Stimulated activated CD4-positive, alpha-beta T cell treated with anti-CD3 and anti-CD28 coated beads, Interleukin-12 subunit alpha, Interleukin-12 subunit beta, amount 100 ng/mL, for 24 hours (primary cell): ENCODE data around the gene RIPOR1.

Experiments used
- DNase-seq, 2 experiments: peaks; one replicate each; pipeline ENCODE4 v3.0.0-alpha.2; 2020; ENCODE audit warnings: low read depth in 2 of 2

The RIPOR1 gene

DNA sequence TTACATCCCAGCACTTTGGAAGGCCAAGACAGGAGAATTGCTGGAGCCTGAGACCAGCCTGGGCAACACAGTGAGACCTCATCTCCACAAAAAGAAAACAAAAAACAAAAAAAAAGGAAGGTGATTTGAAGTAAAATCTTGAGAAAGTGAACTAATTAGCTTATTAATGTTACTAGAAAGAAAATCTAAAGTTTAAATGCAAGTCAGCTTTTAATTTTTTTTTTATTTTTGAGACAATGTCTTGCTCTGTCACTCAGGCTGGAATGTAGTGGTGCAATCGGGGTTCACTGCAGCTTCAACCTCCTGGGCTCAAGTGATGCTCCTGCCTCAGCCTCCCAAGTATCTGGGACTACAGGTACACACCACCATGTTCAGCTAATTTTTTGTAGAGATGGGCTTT, 30.2 kb downstream of the RIPOR1 start:
- no peak for DNase-seq

DNA sequence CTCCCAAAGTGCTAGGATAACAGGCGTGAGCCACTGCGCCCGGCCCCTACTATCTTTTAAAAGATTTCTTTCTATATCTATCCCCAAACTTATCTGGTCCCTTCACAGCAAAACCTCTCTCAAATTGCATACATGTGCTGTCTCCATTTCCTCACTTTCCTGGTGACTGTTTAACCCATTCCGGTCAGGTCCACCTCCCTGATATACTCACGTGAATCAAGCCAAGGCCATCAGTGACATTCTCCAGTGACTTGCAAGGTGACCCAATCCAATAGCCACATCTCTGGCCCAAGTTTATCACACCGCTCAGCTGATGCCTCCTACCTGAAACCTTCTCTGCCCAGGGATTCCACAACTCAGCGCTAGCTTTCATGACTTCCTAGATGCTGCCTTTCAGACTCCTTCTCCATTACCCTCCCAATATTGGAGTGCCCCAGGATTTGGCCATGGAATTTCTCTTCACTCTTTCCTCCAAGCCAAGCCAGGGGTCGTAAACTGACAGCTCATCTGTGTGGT, 32.3 kb downstream of the RIPOR1 start:
- no peak for DNase-seq

DNA sequence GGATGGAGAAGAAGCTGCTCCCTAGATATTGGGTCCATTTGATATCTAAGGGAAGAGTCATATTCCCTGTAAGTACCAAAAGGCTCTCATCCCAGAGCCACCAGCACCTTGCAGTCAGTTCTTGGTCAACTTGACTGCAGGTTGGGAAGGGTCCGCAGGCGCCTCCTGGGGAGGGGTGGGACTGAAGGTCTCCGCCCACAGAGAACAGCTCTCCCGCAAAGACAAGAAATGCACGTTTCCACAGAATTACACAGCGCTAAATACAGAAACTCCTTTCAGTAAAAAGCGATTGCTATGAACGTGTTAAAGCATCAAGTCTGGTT, 32.8 kb downstream of the RIPOR1 start:
- DNase-seq, result no peak

DNA sequence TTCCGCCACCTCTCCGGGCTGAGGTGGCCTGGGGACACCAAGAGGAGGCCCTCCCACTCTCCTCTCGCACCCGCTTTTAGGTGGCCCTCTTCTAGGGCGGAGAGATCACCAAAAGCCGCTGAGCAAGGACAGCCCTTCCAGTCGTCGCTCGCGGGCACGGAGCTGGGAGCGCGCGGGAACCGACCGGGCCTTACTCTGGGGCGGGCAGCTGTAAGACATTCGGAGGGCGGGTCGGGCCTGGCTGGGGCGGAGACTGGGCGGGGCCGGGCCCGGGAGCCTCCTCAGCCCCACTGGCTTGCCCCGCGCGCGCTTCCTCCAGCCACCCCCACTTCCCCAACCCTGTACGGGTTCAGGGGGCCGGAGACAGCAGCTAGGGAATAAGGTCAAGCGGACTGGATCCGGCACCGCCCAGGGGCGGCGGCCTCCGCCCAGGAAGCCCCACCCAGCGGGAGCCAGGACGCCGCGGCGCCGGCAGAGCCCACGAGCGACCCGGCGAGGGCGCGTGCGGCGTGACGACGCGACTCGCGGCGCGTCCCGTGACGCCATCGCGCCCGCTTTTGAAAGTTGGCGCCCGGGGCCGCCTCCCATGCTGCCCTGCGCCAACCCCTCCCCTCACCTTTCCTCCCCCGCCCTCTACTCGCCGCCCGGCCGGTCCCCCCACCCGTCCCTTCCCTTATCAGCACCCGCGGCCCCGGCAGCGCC, 33.3 kb downstream of the RIPOR1 start:
- DNase-seq, result peak; percentile 91 to 97

GRCh38 chr16:67562526-67562917, 33.9 kb downstream of the RIPOR1 start, which contains the start of gene CTCF:
CTCF (plus strand) TSS chr16:67562526; CDS start chr16:67610833, 48,307 bp downstream.
- peak in 1 of 2 experiments; percentile 67 for DNase-seq

DNA sequence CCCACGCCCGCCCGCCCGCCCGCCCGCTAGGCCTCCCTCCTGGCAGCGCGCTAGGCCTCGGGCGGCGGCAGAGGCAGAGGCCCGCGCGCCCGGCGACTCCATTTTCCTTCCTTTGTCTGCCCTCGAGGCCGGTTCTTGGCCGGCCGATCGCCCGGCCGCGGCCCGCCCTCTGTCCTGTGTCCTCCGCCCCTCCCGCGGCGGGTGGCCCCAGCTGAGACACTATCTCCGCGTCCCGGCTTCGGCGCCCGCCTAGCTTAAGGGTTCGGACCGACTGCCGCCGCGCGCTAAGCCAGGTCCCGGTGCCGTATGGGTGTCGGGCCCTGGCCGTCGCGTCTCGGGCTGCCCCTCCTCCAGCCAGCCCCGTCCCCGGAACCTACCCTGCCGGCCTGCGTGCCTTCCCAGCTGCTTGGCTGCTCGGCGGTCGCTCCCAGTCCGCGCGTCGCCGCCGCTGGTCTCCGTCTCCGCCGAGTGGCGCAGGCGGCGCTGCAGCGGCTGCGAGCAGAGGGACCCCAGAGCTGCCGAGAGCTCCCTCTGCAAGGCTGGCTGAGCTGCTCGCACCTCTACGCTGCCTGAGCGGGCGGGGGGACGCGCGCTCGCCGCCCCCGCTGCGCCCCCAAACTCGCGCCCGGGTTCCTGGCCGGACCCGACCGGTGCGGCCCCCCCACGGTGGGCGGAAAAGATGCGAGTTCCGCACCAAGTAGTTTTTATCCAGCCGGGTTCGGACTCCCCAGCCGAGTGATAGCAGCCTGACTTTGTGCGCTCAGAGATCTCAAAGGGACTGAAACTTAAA, 34.5 kb downstream of the RIPOR1 start:
- DNase-seq, result peak; percentile 29 to 49

GRCh38 chr16:67563708-67564468, 35.3 kb downstream of the RIPOR1 start:
- DNase-seq, result no peak

GRCh38 chr16:67565470-67566100, 37.0 kb downstream of the RIPOR1 start:
- DNase-seq, result no peak

DNA sequence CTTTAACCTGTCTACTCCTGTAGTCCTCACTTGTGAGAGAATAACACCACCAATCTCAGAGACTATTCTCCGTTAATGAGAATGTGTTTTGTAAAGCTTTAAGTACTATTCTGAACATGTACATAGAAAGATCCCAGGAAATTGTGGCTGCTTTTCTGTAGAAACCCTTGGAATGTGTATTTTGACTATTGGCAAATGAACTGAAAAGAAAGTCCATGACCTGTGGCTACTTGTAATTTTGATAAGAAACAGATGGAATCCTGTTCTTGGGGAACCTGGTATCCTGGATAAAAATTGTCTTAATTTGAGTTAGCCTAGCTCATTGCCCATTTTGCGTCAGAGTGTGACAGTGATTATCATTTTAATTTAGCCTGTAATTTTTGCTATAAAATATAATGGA, 42.8 kb downstream of the RIPOR1 start:
- no peak for DNase-seq

- no peak for DNase-seq
Observed at GRCh38 chr16:67571981-67572431, 43.4 kb downstream of the RIPOR1 start.

GRCh38 chr16:67579686-67580085, 51.1 kb downstream of the RIPOR1 start:
- no peak for DNase-seq

GRCh38 chr16:67580202-67580601, 51.6 kb downstream of the RIPOR1 start:
- DNase-seq, result no peak

DNA sequence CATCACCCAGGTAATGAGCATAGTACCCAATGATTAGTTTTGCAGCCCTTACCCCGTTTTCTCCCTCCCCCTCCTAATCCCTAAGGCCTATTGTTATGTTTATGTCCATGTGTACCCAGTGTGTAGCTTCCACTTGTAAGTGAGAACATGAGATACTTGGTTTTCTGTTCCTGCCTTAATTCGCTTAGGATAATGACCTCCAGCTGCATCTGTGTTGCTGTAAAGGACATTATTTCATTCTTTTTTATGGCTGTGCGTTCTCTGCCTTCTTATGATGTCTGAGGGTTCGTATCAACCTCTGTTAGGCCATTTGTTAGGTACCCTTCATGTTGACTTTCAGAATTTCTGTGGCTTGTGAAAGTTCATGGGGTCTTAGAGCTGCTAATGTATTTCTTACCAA, 64.7 kb downstream of the RIPOR1 start:
- DNase-seq, result no peak

GRCh38 chr16:67593701-67594100, 65.1 kb downstream of the RIPOR1 start:
- DNase-seq, result no peak

DNA sequence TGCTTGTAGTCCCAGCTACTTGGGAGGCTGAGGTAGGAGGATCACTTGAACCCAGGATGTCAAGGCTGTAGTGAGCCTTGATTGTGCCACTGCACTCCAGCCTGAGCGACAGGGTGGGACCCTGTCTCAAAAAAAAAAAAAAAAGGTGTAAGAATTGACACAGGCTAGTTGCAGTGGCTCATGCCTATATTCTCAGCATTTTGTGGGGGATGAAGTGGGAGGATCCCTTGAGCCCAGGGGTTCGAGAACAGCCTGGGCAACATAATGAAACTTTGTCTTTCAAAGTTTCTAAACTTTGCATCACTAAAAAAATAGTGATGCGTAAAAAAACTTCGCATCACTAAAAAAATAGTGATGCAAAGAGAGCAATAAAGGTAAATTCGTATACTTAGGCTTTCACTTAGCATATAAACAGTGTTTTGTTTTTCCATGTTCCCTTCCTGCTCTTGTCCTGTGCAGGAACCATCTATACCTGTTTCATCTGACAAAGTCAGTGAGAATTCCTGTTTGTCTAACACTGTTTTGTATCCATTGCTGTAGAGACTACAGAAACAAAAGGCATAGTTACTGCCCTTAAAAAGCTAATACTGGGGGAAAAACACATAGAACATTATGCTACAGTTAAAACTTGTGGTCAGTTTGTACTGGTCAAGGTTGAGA, 65.8 kb downstream of the RIPOR1 start:
- DNase-seq, result no peak

DNA sequence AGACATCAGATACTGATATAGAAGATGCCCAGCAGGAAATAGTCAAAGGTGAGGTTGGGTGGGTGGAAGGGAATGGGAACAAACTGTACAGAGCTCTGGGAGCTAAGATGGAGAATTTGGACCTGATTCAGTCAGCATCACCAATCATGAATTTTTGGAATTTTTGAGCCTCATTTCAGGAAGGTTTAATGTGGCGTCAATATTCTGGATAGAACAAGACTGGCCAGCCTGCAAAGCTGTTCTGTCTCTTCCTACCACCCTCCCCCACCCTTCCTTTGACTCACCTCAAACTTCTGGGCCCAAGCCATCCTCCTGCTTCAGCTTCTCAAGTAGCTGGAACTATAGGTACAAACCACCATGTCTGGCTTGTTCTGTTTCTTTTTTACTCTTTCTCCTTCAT, 66.3 kb downstream of the RIPOR1 start:
- DNase-seq, result no peak
